NCI-H1694 (cell line): ENCODE data around the gene B3GALT6.
A peak's percentile ranks its signal among the peaks of the same experiment; 100 is the strongest.

Experiments
- DNase-seq: peaks from one replicate; lab custom pipeline; 2025; lab: John Stamatoyannopoulos, UW

B3GALT6 gene

DNA sequence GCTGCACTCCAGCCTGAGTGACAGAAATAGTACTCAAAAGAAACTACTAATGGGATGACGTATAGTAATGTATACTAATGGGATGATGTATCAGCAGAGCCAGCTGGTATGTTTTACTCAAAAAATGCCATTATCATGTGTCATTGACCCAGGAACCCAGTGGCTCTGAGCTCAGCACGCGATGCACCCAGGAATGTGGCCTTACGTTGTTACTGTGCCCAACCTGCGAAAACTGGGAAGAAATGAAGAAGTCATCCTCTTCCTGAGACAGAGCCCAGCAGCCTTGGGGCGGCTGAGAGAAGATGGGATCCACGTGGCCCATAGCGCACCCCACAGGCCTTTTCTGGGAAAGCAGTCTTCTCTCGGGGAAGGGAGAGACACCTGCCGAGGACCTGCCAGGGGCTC is 32.8 kb downstream of the B3GALT6 start:
- DNase-seq = peak; percentile 11

DNA sequence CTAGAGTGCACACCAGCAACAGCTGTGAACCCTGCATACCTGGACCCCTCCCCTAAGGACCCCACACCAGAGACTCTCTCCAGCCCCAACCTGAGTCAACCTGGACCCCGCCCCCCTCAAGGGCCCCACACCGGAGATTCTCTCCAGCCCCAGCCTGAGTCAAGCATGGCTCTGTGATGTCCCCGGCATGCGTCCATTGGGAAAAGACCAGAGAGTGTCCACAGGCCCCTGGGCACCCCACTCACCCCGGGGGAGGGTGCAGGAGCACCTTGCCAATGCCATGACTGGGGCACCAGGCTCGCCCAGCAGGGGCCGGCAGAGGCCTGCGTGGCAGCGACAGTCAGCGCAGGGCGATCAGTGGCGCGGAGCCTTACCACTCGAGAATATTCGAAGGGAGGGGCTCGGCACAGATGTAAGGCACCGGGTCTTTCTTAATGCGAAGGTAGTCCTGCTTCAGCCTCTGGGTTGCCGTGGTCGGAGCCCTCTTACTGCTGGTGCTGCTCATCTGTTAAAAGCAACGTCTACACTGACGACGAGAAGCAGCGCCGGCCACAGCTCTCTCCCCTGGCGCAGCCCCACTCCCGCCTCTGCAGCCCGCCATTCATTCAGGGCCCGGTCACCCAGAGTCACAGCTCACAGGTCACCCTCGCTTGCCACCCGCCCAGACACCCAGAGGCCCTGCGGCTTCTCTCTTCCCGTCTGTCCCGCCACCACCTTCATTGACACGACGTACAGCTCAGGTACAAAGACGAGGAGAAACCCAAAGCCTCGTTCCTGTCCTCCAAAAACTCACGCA is 35.6 kb downstream of the B3GALT6 start:
- DNase-seq = no peak

DNA sequence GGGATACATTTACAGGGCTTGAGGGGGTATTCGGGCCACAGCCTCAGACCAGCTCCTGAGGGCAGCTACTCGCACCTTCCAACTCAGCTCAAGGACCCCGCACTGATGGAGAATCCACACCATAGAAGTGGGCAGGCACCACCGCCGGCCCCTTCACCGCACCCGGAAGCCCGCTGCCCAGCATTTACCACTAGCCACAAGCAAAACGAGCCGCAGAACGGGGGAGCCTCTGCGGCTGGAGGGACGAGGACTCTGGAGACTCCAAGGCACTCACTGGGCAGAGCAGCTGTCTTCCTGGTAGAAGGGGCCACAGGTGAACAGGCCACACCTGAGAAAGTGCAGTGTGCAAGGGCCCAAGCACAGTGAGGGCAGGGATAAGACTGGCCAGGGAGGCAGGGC is 36.2 kb downstream of the B3GALT6 start:
- DNase-seq = no peak

DNA sequence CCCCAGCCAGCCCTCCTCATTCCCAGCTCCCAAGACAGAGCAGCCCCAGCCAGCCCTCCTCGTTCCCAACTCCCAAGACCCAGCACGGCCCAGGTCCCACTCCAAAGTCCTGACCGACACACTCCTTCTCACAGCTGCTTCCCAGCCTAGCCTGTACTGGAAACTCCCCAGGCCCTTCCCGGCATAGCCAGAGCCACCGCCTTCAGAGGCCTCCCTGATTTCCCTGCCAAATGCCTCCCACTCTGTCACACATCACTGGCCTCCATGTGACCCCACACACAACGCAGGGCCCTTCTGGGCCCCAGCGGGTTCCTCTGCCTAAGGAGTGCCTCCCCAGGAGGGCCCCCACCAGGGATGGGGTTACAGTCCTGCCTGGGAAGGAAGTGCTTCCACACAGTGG is 38.8 kb downstream of the B3GALT6 start:
- no peak for DNase-seq

DNA sequence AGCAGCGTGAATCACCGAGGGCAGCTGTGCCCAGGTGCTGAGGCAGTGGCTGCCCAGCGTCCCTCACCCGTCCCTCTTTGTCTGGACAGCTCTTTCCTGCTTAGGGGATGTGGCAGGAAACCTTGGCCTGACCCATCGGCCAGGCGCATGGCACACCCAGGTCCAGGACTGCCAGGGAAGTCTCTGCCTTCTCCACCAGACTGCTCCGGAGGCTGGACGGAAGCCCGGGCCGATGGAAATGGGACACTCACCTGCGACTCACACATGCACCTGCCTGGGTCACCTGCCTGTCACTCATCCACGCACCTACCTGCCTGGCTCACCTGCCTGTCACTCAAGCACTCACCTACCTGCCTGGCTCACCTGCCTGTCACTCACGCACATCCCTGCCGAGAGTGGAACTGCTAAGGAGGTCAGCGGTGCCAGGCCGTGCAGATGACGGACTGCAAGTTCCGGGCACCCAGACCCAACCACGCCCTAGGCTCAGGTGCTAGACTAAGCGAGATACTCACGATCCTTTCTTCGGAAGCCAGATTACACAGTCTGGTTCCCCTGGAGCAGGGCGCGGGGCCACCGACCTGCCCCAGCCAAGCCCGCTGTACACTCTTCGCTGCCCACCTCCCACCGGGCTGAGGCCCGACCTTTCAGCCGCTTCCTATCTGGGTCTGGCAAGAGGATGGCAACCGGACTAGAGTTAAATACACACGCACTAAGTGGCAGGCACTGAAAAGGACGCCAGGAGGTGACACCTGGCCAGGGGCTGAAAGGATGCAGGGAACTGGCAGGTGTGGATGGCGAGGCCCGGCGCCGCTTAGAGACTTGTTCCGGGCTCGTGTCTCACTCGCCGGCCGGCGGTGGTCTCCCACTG is 40.5 kb downstream of the B3GALT6 start:
- DNase-seq = no peak

DNA sequence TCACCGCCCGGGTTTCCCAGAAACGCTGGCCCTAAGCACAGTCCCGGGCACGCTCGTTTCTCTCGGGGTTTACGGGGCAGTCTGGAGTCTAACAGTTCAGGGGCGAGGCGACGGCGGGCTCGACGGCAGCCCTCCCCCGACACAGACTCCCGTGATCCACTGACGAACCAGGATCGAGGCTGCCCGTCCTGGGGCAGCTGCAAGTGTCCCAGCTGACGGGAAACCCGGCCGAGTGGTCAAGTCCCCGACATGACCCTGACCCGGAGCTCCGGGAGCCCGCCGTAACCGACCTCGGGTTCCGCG is 41.1 kb downstream of the B3GALT6 start:
- DNase-seq = no peak

DNA sequence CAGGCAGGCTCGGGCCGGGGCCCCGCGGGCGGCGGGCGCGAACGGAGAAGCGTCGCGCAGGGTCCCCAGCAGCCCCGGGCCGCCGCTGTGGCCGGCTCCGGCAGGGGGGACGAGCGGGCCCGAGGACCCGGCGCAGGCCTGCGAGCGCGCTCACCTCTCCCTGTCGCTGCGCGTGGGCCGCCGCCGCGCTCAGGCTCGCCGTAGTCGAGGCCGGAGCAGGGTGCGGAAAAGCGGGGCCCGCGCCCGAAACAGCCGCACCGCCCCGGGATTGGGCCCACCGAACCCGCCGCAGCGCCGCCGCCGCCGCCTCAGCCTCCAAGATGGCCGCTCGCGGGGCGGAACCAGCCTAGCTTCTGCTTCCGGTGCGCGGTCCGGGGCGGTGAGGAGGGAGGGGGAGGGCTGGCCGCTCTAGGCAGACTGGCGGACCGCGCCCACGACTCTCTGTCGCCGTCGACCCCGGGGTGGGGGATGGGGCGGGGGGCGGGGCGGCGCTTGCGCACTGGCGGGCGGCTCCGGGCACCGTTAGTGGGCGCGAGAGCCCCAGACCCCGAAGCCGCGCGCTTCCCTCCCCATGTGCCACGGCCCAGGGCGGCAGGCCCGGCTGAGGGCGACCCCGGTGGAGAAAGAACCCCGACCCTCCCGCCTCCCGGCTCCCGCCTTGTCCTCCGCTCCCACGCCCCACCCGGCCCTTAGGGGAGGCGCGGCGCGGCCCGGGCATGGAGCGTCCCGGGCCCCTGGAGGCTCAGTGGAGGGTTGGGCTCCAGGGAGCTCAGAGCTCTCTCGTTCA is 41.7 kb downstream of the B3GALT6 start, which contains the start of gene UBE2J2:
Gene UBE2J2, minus strand, starts transcription at position 343 of the 787 bp plus-strand sequence. CDS start 5,862 bp downstream, outside the sequence.
- peak; percentile 28 for DNase-seq

DNA sequence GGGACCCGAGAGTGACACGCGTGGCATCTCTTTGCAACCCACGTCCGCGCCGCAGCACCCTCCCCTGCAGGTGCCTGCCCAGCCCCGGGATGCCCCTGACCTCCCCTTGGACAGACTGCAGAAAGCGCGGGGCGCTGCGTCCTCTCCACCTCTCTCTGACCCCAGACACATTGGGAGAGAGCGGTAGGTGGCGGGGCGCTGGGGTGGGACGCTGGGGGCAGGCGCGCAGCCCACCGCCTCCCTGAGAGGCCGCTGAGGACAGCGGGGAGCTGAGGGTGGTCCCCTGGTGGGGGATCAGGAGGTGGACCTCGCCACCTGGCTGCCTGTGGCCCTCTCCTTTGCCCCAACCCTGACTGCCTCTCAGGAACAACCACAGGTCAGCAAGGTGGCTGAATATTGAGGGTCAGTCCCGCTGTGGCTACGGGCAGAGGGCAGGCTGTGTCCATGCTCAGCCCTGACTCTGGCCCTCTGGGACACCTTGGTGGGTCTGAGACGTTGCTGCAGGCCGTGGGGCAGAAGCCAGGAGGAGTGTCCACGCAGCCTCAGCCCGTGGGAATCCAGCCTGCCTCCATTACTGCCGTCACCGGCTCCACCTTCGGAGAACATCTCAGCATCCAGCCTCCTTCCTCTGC is 42.4 kb downstream of the B3GALT6 start:
- no peak for DNase-seq

DNA sequence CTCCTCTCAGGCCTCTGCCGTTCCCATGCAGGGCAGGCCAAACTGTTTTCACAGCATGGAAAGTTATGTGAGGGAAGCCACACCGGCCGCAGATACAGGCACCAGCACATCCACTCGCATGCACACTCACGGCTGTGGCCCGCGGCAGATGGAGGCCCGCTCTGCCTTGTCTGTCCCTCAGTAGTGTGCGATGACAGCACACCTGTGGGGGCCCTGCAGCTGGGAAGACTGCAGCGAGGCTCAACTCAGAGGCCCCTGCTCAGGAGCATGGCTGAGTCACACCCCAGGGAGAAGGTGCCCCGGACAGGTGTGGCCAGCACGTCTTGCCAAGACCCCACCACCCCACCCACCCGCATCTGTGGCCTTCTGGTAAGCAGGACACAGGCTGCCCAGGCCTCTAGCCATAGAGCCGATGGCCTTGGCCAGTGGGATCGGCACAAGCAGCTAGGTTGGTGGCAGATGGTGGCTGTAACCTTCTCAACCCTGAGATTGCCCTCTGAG is 42.9 kb downstream of the B3GALT6 start:
- DNase-seq = no peak

DNA sequence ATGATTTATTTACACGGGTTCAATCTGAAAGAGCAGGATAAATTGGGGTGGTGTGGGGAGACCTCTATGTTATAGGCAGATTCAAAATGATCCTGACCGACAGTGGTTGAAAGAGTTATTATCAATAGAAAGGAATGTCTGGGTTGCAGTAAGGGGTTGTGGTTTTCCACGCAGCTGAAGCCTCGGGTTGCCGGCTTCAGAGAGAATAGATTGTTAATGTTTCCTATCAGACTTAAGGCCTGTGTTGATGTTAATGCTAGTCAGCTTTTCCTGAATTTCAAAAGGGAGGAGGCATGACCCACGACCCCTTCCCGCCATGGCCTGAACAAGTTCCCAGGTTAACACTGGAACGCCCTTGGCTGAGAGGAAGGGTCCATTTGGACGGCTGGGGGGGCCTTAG is 43.8 kb downstream of the B3GALT6 start:
- no peak for DNase-seq

DNA sequence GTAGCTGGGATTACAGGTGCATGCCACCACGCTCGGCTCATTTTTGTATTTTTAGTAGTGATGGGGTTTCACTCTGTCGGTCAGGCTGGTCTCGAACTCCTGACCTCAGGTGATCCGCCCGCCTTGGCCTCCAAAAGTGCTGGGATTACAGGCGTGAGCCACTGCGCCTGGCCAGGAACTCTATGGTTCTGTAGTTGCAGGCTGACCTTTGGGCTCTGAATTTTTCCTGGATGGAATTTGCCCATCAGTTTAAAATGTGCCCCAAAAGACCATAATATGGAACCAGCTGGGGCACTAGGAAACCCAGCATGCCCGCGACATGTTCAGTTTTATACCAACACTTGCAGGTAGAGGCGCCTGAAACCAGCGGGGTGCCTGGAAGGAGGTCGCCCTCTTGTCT is 46.6 kb downstream of the B3GALT6 start:
- no peak for DNase-seq

DNA sequence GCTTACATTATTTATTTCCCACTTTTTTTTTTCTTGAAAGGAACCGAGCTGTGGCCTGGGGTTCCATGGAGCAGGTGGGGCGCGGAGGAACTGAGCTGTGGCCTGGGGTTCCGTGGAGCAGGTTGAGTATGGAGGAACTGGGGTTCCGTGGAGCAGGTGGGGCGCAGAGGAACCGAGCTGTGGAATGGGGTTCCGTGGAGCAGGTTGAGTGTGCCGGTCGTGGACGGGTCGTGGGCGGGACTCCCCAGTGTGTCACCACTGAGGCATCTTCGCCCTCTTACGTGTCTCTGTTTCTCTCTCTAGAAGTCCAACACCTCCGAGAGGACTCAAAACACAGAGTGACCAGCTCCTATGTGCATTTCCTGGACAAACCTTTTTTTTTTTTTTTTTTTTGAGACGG is 47.0 kb downstream of the B3GALT6 start:
- DNase-seq = no peak

DNA sequence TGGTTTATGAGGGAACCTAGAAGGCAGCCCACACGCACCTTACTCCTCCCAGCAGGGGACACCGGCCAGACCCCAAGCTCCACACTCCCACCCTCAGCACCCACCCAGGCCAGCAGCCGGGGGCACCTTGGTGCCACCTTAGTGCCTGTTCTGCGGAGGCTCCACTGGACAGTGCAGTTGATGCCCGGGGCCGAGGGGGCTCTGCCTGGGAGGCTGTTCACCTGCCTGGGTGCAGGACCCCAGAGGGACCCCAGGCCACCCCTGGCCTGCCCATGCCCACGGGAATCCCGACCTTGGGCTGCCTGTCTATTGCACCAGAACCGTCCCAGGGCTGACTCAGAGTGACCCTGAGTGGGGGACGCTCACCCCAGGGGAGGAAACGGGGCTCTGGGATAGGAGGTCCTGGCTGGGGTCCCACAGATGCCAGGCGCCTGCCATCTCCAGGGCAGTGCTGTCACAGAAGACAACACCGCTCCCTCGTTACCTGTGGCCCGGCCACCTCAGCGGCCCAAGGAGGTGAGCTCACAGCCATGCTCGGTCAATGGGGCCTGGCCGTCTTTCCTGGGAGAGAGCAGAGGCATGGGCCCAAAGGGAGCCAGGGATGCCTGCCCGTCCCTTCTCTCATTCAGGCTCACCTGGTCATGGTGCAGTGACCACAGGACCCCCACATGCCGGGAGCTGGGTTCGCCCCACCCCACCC is 48.9 kb downstream of the B3GALT6 start:
- DNase-seq = no peak

DNA sequence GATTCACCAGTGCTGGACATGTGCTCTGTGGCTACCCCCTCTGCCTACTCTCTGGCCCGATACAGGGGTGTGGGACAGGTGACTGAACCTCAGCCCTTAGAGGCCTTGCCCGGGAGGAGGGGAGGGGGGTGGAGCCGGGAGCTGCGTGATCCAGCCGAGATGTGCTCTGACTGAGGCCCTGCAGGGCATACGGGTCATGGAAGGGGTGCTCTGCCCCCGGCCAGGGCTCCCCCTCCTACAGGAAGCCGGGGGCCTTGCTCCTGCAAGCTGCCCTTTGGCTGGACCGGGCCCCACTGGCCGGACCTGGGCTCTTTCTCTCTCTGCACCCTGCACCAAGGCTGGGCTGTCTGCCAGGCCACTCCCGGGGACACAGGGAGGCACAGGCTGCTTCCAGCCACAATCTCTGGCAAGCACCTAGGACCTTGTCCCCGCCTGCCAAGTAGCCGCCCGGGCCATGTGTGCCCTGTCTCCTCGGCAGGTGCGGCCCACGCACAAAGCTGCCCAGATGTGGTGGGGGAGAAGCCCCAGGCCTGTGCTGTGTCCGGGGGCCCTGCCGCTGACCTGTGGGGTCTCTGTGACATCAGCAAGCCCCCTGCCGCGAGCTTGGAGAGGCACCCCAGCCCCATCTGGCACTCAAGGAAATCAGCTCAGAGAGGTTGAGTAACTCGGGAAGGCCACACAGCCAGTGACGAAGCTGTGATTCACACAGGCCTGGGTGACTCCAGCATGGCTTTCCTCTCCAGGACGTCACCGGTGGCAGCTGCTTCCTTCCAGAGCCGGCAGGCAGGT is 49.7 kb downstream of the B3GALT6 start:
- no peak for DNase-seq

DNA sequence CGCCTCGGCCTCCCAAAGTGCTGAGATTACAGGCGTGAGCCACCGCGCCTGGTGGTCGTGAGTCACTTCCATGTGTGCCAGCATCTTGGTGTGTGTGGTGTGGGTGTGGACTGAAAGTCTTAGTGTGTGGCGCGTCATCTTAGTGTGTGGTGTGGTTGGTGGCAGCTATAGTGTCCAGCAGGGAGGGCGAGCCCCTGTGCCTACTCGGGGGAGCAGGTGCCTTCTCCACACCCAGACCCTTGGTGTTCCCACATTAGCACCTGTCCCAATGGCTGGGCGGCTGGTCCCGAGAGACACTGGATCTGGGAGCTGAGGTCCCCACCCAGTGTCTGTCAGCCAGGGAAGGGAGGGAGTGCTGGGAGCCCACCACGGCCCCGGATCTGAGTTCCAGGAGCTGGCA is 51.0 kb downstream of the B3GALT6 start:
- DNase-seq = no peak

DNA sequence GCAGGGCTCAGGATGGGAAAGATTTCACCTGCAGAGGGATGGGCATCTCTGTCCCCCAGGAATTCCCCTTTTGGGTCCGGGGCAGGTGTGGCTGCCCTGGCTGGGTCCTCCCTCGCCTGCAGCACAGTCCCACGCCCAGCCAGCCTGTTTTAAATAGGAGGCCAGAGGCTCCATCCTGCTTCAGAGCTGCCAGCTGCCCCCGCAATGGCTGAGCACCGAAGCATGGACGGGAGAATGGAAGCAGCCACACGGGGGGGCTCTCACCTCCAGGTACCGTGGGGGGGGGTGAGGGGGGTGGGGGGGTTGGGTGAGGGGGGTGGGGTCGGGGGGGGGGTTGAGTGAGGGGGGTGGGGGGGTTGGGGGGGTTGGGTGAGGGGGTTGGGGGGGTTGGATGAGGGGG is 51.8 kb downstream of the B3GALT6 start:
- DNase-seq = no peak
